HG02943 (cell line): Measurements from ENCODE around the gene BASP1.
A peak's percentile ranks its signal among the peaks of the same experiment; 100 is the strongest.

ENCODE experiments used
- ATAC-seq: cut with Tn5 transposase; IDR thresholded peaks from one replicate; pipeline ENCODE4 v1.9.1; 2021; ENCODE audit warnings: mild to moderate bottlenecking, low read depth, moderate library complexity; ENCODE audit not compliant: unreplicated experiment

Gene BASP1

DNA sequence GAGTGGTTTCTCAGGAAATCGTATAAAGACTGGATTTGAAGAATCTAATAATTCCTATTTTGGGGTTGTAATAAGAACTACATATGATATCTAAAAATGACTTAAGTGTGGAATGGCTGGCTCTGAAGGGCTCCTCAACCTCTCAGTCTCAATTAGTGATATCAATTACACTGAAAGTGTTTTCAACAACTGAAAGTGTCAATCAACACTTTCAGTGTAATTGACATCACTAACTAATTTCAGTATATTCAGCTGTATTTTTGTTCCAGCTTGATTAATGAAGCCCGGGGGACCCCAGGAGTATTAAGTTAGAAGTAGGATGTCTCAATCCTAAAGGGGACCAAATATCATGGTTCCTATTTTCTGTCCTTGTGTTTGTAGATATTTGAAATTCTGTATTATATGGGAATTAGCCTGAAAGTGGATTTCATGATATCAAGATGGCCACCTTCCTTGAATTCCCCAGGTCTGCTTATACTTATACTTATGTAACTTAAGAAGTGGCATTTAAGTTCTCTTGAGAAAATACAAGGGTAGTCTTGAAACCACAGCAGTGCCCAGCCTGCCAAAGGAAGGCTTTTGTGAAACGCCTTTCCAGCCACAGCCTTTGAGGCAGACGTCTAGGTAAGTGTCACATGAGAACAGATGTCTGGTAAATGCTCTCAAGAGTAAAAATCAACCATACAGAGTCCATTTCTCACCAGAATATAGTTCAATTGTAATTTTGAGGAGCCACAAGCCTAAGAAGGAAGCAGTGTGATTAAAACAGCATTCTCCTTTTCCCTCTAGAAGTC, 4.6 kb downstream of the BASP1 start:
- ATAC-seq: peak; percentile 24

DNA sequence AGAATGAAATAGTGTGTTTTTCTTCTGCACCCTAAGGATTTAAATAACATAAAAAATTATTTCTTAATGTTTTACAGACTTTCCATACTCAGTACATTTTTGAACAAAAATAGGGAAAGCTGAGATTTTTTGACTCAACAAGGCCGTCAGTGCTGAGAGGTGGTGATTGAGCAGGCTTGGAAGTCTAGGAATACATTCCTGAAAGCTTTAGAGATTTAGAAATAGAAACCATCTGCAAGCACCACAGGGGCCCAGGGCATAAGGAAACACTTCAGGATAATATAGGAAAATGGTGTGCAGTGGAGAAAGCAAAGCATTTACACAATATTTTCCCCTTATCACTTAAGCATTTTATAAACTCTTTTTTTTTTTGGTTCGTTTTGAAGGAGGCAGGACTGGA, 5.2 kb downstream of the BASP1 start:
- ATAC-seq: no peak

DNA sequence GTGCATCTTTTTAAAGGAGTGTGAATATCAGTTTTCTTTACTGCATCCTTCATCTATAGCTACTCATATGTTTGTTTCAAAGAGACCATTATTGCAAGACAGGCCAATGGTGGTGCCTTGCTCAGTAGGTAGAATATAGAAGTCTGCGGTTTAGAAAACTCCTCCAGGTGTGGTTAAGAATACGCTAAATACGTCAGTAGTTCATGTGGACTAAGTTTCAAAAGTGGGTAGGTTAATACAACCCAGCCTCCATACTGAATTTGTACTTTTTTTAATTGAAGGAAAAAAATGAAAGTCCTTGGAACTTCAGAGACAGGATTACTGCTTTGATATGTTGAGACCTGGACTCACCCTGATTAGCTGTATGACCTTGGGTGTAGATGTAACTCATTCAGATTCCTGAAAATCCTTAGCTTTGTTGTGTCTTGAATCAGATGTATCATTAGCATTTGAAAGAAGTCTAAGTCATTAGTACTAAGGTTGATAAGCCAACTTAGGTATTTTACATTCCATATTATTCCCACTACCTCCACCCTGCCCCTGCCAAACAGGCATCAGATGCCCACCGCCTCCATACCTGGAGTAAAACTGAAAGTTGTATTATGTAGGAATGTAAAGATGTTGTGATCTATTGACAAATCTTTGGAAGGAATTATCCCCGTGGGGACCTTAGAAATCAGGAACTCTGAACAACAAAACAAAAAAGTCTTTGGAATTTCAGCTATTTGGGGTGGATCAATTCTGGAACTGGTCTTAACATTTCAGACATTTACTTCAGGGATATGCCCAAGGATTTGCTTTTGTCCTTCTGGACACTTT, 6.1 kb downstream of the BASP1 start:
- peak; percentile 29 for ATAC-seq

DNA sequence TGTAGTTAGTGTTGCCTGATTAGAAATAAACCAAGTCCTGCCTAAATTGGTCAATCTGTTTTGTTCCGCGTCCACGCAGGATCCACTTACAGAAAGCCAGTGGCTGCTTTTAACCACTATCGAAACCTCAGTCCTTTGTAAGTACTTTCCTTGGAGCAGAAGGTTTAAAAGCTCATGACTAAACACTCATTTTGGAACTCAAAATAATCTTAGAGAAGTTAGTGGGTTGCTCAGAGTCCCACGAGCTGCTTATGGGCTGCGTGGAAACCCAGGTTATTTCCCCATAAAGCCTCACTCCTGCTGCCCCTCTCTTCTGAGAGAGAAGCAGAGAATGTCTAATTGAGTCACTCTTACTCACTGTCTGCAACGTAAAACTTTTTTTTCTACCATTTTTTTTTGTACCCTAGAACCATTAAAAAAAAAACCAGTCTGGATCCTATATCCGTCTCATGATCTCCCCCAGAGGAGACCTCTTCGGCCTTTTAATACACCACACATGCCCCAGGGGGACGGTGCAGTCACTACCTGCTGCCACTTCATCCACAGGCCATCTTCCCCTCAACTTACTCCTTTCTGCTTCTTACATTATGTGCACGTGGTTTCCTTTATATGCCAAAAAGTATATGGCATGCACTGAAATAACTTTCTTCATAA, 7.6 kb downstream of the BASP1 start:
- ATAC-seq: peak; percentile 35

DNA sequence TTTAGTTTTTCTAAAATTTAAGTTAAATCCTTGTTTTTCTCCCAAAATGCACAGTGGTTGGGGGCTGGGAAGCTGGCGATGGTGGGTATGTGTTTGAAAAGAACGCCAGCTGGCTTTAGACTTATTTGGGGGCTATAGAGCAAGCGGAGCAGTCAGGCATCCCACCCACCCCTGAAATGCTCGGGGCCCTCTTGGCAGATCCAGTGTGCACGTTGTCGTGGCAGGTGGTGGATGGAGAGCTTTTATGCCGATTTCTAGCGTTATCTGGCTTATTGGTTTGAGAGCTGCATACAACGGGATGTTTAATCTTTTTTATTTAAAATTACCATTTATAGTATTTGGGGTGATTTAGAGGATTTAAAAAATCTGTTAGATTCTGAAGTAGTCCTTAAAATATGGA, 8.1 kb downstream of the BASP1 start:
- ATAC-seq: no peak

DNA sequence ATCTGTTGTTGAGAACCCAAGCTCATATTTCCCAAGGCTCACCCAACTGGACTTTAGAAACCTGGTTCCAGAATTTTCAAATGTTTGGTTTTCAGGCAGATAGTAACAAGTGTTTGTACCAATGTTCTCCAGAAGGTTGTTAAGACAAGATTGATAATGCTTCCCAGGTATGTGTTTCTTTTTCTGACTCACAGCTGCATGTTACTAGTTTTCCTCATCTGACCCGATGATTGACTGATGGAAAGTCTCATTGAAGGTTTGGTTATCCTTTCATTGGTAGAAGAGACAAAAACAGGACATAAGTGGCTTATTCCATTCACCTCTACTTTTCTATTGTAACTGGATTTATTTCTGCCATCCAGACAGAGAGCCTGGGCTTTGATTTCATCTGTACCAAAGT, 10.4 kb downstream of the BASP1 start:
- no peak for ATAC-seq

DNA sequence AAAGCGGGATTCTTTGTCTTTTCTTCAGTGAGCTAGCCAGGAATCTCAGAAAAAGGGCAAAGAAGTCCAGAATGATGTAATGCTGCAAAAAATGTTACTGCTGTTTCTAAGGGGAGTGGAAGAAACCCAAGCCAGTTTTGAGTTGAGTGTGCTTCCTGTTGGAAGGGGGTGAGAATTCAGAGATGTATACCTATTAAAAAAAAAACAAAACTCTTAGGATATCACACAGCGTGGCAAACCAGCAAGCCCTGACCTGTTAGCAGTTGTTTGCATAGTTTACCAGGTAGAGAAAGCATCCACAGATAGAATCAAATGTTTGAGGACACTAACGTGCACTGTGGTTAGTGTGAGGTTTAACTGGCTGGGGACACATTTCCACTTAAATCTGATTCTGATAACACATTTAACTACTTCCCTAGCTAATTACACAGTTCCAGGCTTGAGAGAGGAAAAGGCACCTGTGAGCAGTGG, 11.4 kb downstream of the BASP1 start:
- peak; percentile 62 for ATAC-seq

DNA sequence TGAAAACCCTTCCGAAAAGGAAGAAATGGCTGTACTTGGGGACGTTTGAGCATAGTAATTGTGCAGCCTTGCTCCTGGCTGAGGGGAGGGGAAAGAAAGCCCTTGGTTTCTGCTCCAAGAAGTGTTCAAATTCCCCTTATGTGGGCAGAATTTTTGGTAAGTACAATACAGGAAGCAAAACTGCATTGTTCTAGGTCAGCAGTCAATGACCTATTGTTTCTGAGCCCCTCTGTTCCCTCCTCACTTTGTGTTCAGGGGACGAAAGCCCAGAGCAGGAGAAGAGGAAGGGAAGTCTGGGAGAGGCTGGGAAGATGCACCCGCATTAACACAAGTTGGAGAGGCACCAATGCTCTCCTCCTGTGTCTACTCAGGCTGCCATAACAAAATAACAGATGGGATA, 11.9 kb downstream of the BASP1 start:
- peak; percentile 34 for ATAC-seq

DNA sequence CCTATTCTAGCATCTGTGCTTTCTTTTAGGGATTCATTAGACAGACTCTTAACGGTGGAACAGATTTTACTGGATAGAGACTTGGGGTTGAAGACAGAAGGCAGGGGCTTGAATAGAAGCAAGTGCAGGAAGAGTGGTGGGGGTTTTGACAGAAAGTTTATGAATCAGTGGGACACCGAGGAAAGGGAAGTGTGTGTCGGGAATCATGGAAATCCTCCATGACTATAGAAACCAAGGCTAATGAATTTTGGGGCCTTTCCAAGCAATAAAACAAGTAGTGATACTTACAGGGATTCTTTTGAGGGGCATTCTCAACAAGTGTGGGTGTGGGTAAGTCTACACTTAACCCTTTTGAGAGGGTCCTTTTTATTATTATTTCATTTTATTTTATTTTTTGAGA, 12.8 kb downstream of the BASP1 start:
- no peak for ATAC-seq

DNA sequence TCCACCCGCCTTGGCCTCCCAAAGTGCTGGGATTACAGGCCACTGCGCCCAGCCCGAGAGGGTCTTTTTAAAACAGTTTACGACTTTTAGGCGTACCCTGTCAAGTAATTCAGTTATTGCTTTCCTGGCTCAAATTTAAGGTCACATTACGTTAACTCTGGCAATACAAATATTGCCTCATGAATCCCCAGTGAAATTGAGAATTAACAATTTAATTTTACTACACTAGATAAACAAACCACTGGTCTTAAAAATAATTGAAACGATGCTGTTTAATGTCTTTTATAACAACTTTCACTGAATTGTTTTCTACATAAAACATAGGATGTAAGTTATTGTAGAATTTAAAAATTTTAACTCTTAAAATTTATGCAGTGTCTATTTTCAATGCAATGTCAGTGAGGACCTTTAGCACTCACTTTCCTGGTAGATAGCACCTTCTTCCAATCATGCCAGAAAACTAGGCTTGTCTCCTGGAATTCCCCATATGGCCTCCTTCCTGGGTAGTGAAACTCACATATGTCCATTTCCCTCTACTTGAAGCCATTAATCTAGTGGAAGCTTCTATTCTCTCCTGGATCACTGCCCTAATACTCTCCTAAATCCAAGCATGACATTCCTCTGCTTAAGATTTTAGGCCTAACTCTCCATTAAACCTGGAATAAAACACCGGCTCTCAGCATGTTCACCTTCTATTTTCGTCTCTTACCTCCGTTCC, 13.5 kb downstream of the BASP1 start:
- ATAC-seq: no peak

DNA sequence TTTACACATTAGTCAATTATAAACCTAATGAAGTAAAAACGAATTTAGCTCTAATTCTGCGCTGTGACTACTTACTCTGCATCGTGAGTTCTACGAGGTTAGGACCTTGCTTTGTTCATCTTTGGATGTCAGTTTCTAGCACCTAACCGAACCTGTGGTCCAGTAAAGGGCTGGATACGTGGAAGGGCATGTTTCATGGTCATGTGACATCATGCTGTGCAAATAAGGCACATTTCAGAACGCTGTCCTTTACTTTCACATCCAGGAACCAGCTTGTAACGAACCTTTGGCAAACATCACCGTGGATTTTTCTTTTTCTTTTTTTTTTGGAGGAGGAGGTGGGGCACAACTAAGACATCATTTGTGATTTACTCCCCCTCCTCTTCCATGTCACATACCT, 15.0 kb downstream of the BASP1 start:
- no peak for ATAC-seq

DNA sequence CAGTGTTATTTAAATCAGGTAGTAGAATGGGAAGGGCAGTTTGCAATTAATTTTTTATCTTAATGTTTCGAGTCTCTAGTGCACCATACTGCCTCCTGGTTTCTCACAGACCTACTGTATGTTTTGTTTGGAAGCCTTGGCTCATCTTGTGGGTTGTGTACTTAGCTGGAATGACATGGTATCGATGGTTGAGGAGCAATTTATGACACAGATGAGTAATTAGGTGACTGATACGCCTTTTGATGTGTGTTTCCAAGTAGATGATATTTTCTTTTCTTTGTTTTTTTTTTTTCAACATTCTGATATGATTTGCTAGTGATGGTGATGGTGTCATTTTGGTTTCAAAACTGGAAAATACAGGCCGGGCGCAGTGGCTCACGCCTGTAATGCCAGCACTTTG, 16.1 kb downstream of the BASP1 start:
- ATAC-seq: no peak

DNA sequence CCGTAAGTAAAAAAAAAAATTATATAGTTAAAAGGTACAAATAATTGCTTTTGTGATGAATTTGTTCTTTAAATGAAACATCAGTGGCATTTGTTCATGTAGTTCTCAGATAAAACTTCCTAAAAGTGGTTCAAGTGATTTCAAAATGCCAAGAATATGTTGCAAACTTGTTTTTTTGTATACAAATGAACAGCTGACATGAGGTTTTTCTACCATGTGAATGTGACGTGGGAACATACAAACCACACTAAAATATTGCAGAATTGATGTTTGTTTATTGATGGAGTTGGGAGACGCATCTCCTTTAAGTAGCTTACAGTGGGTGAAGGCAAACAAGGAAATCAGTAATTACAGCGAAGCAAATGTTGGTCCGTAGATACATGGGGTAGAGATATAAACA, 16.9 kb downstream of the BASP1 start:
- ATAC-seq: no peak

DNA sequence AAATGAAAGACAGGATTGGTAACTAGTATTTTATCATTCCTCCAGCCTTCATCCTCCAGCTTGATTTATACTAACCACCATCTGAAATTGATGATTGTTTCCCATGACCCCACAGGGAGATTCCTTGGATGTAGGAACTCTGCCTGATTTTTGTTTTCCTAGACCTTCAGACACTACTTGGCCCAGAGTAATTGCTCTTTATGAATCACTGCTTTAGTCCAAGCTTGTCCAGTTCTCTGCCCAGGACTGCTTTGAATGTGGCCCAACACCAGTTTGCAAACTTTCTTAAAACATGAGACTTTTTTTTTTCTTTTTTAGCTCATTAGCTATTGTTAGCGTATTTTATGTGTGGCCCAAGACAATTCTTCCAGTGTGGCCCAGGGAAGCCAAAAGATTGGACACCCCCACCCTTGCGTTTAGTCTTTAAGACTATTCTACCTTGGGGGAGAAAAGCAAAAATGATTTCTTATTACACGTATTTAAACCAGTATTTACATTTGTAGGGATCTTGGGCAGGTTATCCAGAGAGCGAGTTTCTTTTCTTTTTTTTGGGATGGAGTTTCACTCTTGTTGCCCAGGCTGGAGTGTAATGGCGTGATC, 18.4 kb downstream of the BASP1 start:
- no peak for ATAC-seq

DNA sequence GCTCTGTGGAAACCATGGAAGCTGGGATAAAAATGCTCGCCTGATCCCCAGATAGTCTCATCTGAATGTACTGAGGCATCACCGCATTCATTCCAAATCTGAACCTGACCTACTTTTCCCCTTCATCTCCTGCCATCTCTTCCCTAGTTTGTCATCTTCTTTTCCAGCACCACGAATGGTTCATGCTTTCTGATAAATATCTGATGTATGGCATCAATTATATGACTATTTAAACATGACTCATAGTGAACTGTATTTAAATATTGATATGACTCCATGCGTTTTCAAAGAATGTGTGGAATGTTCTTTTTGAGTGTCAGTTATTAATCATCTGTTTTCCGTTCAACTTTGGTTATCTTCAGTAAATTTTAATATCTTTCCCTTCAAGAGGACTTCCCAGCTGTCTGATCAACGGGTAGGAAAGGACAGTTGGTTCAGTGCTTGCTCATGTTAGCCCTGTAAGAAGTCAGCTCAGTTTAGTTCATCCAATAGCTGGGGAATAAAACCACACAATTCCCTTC, 21.1 kb downstream of the BASP1 start:
- ATAC-seq: no peak

DNA sequence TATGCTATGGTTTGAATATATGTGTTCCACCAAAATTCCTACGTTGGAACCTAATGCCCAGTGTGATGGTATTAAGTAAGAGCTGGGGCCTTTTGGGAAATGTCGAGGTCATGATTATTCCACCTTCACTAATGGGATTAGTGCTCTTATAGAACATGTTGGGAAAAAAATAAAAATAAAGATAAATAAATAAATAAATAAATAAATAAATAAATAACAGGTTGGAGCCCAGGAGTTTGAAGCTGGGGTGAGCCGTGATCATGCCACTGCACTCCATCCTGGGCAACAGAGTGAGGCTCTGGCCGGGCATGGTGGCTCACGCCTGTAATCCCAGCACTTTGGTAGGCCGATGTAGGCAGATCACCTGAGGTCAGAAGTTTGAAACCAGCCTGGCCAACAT, 22.5 kb downstream of the BASP1 start:
- no peak for ATAC-seq

DNA sequence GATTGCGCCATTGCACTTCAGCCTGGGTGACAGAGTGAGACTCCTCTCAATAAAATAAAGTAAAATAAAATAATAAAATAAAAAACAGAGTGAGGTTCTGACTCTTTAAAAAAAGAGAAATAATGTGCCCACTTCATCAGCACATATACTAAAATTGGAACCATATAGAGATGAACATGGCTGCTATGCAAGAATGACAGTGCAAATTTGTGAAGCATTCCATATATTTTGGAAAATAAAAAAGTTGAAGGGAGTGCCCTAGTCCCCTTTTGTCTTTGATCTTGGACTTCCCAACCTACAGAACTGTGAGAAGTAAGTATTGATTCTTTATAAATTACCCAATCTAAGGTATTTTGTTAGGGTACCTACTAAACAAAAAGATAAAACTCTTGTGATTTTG, 23.1 kb downstream of the BASP1 start:
- no peak for ATAC-seq

DNA sequence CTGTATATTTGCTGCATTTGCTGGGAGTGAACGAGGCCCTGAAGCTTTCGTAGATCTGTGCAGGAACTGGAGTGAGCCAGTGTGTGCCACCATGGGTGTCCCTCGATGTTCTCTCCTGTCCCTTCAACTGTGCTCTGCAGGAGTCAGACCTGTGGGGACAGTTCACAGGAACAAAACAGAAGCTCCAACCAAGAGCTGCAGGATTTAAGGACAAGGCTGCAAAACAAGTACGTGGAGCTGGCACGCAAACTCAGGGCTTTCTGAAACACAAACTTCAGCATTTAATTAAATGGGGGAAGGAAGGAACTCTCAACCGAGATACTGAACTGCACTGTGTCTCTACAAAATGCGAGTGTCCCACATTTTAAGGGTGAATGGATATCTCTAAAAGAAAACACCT, 24.2 kb downstream of the BASP1 start:
- no peak for ATAC-seq

DNA sequence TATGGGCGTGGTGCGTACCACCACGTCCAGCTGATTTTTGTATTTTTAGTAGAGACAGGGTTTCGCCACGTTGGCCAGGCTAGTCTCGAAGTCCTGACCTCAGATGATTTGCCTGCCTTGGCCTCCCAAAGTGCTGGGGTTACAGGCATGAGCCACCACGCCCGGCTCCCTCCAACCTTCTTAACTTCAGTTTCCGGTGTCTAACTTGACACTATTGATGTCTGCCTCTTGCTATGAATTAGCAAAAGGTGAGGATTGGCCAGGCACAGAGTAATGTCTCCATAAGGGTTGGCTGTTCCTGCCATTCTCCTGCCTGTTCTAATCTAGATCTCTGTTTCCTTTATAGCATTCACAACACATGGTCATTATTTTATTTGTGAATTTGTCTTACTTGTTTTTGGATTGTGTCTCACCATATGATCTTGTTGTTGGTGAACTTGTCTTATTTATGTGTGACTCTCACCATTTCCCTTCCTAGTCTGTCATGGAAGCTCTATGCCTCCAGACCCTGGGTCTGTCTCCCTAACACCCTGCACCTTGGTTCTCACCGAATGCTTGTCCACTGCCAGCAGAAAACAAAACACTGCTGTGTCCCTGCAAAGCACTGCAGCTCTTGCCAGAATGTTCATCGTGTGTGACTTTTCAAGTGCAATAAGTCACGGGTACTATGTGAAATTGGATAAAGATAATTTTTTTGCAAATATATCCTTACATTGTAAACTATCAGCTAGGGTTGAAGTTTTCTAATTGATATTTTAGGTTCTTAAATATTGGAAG, 26.0 kb downstream of the BASP1 start:
- no peak for ATAC-seq
